ENCODE results near the gene SCAPER.

The SCAPER gene

DNA sequence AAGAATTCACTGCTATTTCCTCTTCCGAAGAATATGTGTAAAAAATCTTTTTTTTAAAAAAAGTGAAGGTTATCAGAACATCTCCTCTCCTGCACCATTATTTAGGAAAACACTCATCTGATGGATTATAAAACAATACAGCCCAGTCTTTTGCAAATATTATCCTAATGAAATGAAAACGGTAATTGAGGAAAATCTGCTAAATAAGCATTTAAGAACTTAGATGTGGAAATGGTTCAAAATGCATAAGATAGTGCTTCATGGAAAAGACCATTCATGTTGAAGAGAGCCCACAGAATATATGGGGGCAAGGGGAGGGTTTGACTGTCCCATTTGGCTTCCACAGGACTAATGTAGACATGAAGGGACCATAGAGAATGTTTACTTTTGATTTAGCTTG lies 520.7 kb downstream of the SCAPER start:
- Histone ChIP-seq H3K4me1 (ENCODE audit: control insufficient read depth, insufficient read depth, low read length) (no peaks in the 10 kb centered on the region), H3K9ac (ENCODE audit: low read depth, low read length) (no peak overlapping the region), H3K27me3 (ENCODE audit: control insufficient read depth, insufficient read depth, low read length) (no peaks in the 10 kb centered on the region), H3K9me3 (ENCODE audit: control insufficient read depth, insufficient read depth, low read length) (no peaks in the 10 kb centered on the region), H3K27ac (ENCODE audit: low read depth, low read length) (no peak overlapping the region), H3K4me3 (ENCODE audit: low read depth, low read length) (no peak overlapping the region), H3K36me3 (ENCODE audit: control insufficient read depth, insufficient read depth, low read length) (no peaks in the 10 kb centered on the region)

DNA sequence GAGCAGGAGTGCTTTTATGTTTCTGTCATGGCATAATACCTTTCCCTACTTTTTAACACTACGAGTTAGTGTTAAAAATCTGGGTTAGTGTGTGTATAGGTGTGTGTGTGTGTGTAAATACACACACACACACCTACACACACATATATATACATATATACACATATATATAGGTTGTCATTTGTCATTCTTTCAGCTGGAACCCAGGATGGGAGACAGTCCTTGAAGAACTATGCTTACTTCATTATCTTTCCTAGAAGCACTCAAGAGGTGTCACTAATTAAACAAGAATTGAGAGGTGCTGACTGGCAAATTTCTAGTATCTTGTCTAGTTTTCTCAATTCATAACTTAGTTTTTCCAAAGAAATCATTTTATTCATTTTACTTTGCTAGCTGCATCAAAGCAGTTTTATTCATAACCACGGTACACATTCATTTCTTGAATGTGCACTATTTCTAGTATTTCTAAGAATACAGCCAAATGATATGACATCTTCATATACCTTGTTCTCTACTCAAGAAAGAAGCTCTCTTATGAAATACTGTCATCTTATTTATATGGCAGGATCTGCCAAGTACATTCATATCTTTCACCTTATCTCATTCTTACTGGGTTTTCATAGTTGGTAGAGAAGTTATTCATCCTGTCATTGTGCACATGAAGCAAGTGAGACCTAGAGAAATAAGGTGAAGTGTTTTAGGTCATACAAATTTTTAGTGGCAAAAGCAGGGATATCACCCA lies 522.0 kb downstream of the SCAPER start:
- H3K27ac ChIP-seq (ENCODE audit: low read depth, low read length) = no peak overlapping the region
- H3K4me3 ChIP-seq (ENCODE audit: low read depth, low read length) = no peak overlapping the region
- H3K27me3 ChIP-seq (ENCODE audit: control insufficient read depth, insufficient read depth, low read length) = no peaks in the 10 kb centered on the region
- H3K36me3 ChIP-seq (ENCODE audit: control insufficient read depth, insufficient read depth, low read length) = no peaks in the 10 kb centered on the region
- H3K9ac ChIP-seq (ENCODE audit: low read depth, low read length) = no peak overlapping the region
- no peaks in the 10 kb centered on the region for H3K9me3 ChIP-seq (ENCODE audit: control insufficient read depth, insufficient read depth, low read length)
- H3K4me1 ChIP-seq (ENCODE audit: control insufficient read depth, insufficient read depth, low read length) = no peaks in the 10 kb centered on the region

DNA sequence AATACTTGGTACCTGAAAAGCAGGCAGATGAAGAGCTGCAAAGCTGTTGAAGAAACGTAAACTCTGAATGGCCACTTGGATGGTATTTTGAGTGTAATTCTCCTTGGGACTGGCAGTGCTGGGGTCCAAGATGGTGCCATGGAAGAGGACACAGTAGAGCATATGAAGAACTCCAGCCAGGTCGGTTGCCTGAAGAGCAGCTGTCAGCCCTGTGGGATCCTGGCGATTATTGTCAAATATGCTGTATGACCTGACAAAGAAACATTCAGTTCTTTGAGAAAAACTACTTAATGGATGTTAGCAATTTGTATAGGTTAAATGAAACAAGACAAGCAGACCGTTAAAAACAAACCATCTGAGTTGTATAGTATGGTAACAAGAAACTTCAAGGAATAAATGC lies 523.8 kb downstream of the SCAPER start:
- no peak overlapping the region for H3K9ac ChIP-seq (ENCODE audit: low read depth, low read length)
- H3K27ac ChIP-seq (ENCODE audit: low read depth, low read length) = no peak overlapping the region
- no peaks in the 10 kb centered on the region for H3K27me3 ChIP-seq (ENCODE audit: control insufficient read depth, insufficient read depth, low read length)
- no peaks in the 10 kb centered on the region for H3K36me3 ChIP-seq (ENCODE audit: control insufficient read depth, insufficient read depth, low read length)
- no peaks in the 10 kb centered on the region for H3K9me3 ChIP-seq (ENCODE audit: control insufficient read depth, insufficient read depth, low read length)
- no peak overlapping the region for H3K4me3 ChIP-seq (ENCODE audit: low read depth, low read length)
- H3K4me1 ChIP-seq (ENCODE audit: control insufficient read depth, insufficient read depth, low read length) = peaks cover 4% of the 10 kb centered on the region; the same call in 1 of the 2 replicates

DNA sequence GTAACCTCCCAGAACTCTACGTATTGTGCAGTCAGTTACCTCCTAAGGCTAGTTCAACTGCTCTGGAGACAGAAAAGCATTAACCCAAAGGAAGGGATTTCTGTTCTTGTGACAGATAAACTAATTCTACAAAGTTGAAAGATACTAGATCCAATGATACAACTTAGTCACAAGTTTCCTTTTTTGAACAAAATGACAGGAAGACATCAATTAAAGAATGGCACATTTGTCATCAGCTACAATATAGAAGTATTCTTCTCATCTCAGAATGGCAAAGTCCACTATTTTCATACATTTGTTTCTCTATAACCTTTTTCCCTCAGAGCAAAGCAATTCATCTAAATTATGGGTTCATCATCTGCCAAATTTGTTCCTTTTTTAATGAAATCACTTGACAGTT lies 524.9 kb downstream of the SCAPER start:
- H3K4me1 ChIP-seq (ENCODE audit: control insufficient read depth, insufficient read depth, low read length) = peaks cover 4% of the 10 kb centered on the region; the same call in 1 of the 2 replicates
- H3K9ac ChIP-seq (ENCODE audit: low read depth, low read length) = no peak overlapping the region
- no peak overlapping the region for H3K27ac ChIP-seq (ENCODE audit: low read depth, low read length)
- H3K9me3 ChIP-seq (ENCODE audit: control insufficient read depth, insufficient read depth, low read length) = no peaks in the 10 kb centered on the region
- no peaks in the 10 kb centered on the region for H3K36me3 ChIP-seq (ENCODE audit: control insufficient read depth, insufficient read depth, low read length)
- no peak overlapping the region for H3K4me3 ChIP-seq (ENCODE audit: low read depth, low read length)
- H3K27me3 ChIP-seq (ENCODE audit: control insufficient read depth, insufficient read depth, low read length) = no peaks in the 10 kb centered on the region

DNA sequence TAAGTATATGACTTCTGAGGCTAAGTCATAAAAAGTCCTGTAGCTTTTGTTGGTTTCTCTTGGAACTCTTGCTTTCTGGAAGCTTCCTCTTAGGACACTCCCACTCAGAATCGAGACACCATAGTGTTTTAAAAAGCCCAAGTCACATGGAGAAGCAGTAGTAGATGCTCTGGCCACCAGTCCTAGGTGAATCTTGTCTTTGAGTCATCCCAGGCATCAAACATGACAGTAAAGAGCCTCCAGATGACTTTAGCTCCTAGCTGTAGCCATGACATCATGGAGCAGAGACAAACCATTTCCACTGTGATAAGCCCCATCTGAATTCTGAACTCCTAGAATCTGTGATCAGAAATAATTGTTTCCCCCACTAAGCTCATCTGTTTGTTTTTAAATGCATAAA lies 526.4 kb downstream of the SCAPER start:
- H3K9me3 ChIP-seq (ENCODE audit: control insufficient read depth, insufficient read depth, low read length) = no peaks in the 10 kb centered on the region
- peaks cover 4% of the 10 kb centered on the region; the same call in 1 of the 2 replicates for H3K4me1 ChIP-seq (ENCODE audit: control insufficient read depth, insufficient read depth, low read length)
- H3K27me3 ChIP-seq (ENCODE audit: control insufficient read depth, insufficient read depth, low read length) = no peaks in the 10 kb centered on the region
- no peaks in the 10 kb centered on the region for H3K36me3 ChIP-seq (ENCODE audit: control insufficient read depth, insufficient read depth, low read length)
- no peak overlapping the region for H3K4me3 ChIP-seq (ENCODE audit: low read depth, low read length)
- no peak overlapping the region for H3K27ac ChIP-seq (ENCODE audit: low read depth, low read length)
- no peak overlapping the region for H3K9ac ChIP-seq (ENCODE audit: low read depth, low read length)

DNA sequence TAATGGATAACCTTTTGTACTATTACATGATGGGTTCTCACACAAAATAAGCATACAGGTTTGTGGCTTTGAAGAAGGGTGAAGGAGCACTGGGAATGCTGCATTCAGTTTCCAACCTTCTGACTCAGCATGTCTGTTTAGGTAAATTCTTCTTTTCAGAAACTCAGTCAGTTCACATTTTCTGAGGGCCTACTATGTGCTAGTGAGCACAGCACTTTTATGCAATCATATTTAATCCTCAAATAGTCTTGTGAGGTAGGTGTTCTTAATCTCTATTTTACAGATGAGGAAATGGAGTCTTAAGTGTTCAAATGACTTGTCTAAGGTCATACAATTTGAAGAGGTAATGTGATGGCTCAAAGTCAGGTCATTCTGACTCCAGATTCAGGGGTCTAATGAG lies 527.4 kb downstream of the SCAPER start:
- Histone ChIP-seq H3K4me1 (ENCODE audit: control insufficient read depth, insufficient read depth, low read length) (peaks cover 4% of the 10 kb centered on the region; the same call in 1 of the 2 replicates), H3K4me3 (ENCODE audit: low read depth, low read length) (no peak overlapping the region)

DNA sequence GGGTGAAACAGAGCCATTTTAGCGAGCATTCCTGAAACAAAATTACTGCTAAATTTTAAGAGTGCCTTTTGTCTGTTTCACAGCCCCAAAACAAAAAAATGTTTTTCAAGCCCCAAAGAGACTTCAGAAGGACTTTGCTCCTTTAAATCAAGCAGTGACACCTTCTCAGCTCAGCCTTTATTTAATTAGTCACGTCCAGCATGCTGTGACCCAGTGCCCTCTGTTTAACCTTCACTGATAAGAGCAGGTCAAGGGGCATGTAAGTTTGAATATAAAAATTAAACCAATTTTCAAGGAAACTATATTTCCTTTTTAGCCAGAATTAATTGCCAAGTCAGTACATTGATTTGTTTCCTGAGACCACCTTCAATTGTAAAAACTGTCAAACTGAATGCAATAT lies 527.9 kb downstream of the SCAPER start:
- no peak overlapping the region for H3K9ac ChIP-seq (ENCODE audit: low read depth, low read length)
- H3K9me3 ChIP-seq (ENCODE audit: control insufficient read depth, insufficient read depth, low read length) = no peaks in the 10 kb centered on the region
- H3K27ac ChIP-seq (ENCODE audit: low read depth, low read length) = peak overlapping the region; percentile 34
- no peaks in the 10 kb centered on the region for H3K27me3 ChIP-seq (ENCODE audit: control insufficient read depth, insufficient read depth, low read length)
- no peaks in the 10 kb centered on the region for H3K36me3 ChIP-seq (ENCODE audit: control insufficient read depth, insufficient read depth, low read length)
- H3K4me1 ChIP-seq (ENCODE audit: control insufficient read depth, insufficient read depth, low read length) = peaks cover 4% of the 10 kb centered on the region; the same call in 1 of the 2 replicates
- H3K4me3 ChIP-seq (ENCODE audit: low read depth, low read length) = no peak overlapping the region

More for the DNA sequence above, 527.4 kb downstream of the SCAPER start:
- H3K27ac ChIP-seq (ENCODE audit: low read depth, low read length) = no peak overlapping the region
- H3K9me3 ChIP-seq (ENCODE audit: control insufficient read depth, insufficient read depth, low read length) = no peaks in the 10 kb centered on the region
- H3K9ac ChIP-seq (ENCODE audit: low read depth, low read length) = no peak overlapping the region
- H3K27me3 ChIP-seq (ENCODE audit: control insufficient read depth, insufficient read depth, low read length) = no peaks in the 10 kb centered on the region
- no peaks in the 10 kb centered on the region for H3K36me3 ChIP-seq (ENCODE audit: control insufficient read depth, insufficient read depth, low read length)

DNA sequence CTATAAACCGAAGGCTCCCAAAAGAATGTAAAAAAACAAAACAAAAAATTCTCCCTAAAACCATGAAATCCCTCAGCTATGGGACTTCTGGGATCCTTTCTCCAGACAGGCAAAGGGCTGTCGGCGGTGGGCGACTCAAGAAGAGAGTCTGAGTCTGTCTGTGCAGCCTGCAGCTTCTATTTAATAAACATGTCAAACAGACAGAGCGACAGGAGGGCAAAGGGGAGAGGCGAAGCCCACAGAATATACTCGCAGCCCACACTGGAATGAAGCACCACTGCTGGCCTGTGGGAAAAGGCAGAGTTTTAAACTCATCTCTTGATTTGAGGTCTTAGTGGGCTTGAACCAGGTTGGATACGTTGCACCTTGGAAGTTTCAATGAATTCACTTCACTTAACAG lies 528.3 kb downstream of the SCAPER start:
- Histone ChIP-seq H3K27ac (ENCODE audit: low read depth, low read length) (peak overlapping the region; percentile 34), H3K9me3 (ENCODE audit: control insufficient read depth, insufficient read depth, low read length) (no peaks in the 10 kb centered on the region)

DNA sequence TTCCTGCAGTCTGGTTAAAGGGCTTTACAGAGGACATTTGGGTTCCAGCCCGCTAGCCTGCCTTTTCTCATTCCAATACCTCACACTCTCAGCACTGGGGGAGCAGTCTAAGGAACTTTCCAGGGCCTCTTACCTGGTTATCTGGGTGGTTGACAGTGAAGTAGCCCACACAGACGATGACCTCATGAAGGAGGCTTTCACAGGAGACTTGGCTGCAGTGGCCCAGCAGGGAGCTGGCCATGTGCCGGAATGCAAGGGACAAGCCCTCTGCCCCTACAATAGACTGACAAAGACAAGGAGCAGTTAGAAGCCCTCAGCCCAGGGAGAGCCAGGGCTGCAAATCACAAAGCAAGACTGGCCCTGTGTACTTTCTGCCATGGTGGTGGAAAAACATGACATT lies 529.1 kb downstream of the SCAPER start:
- Histone ChIP-seq H3K36me3 (ENCODE audit: control insufficient read depth, insufficient read depth, low read length) (no peaks in the 10 kb centered on the region), H3K4me3 (ENCODE audit: low read depth, low read length) (no peak overlapping the region), H3K27ac (ENCODE audit: low read depth, low read length) (no peak overlapping the region), H3K9ac (ENCODE audit: low read depth, low read length) (no peak overlapping the region), H3K4me1 (ENCODE audit: control insufficient read depth, insufficient read depth, low read length) (peaks cover 4% of the 10 kb centered on the region; the same call in 1 of the 2 replicates), H3K9me3 (ENCODE audit: control insufficient read depth, insufficient read depth, low read length) (no peaks in the 10 kb centered on the region), H3K27me3 (ENCODE audit: control insufficient read depth, insufficient read depth, low read length) (no peaks in the 10 kb centered on the region)

More for the DNA sequence above, 528.3 kb downstream of the SCAPER start:
- H3K4me1 ChIP-seq (ENCODE audit: control insufficient read depth, insufficient read depth, low read length) = peaks cover 4% of the 10 kb centered on the region; the same call in 1 of the 2 replicates
- no peak overlapping the region for H3K9ac ChIP-seq (ENCODE audit: low read depth, low read length)
- H3K4me3 ChIP-seq (ENCODE audit: low read depth, low read length) = no peak overlapping the region
- no peaks in the 10 kb centered on the region for H3K36me3 ChIP-seq (ENCODE audit: control insufficient read depth, insufficient read depth, low read length)
- no peaks in the 10 kb centered on the region for H3K27me3 ChIP-seq (ENCODE audit: control insufficient read depth, insufficient read depth, low read length)

DNA sequence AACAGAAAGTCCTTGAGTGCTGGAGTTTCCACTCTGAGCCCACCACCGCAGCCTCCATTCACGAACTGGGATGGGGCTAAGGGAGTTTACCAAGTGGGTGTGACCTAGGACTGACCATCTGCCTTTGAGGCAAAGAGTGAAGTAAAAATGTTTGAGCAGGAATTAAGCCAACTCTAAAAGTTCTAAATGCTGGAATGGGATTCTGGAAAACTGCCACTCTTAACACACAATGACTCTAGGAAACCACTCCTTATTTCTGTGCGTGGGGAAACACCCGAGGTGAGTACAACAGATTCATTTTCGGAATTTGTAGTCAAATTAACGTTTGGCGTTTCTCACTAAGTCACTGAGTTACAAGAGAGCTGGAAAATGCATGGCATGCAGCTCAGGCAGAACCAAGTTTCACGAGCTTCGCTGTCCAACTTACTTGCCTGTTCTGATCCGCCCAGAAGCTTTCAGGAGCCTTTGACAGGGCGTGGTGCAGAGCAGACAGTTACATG lies 537.0 kb downstream of the SCAPER start:
- Histone ChIP-seq H3K9me3 (ENCODE audit: control insufficient read depth, insufficient read depth, low read length) (no peaks in the 10 kb centered on the region), H3K27me3 (ENCODE audit: control insufficient read depth, insufficient read depth, low read length) (no peaks in the 10 kb centered on the region), H3K4me1 (ENCODE audit: control insufficient read depth, insufficient read depth, low read length) (no peaks in the 10 kb centered on the region), H3K27ac (ENCODE audit: low read depth, low read length) (no peak overlapping the region), H3K36me3 (ENCODE audit: control insufficient read depth, insufficient read depth, low read length) (no peaks in the 10 kb centered on the region), H3K4me3 (ENCODE audit: low read depth, low read length) (no peak overlapping the region), H3K9ac (ENCODE audit: low read depth, low read length) (no peak overlapping the region)

DNA sequence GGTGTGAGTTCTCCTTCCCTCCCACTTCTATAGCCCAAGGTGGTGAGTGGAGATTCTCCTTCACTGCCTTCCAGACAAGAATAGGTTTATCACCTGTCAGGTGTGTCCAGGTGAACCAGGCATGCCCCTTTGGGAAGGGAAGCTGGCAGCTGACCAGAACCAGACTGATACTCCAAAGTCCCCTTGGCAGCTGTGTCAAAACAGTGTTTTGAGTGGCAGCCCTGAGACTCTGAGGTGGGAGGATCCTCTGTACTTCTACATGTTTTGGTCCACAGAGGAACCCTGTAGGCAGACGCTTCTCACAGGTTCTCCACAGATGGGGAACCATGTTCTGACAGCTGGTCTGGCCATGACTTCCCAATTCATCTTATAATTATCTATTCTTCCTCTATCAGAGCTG lies 538.4 kb downstream of the SCAPER start:
- Histone ChIP-seq H3K9ac (ENCODE audit: low read depth, low read length) (no peak overlapping the region), H3K36me3 (ENCODE audit: control insufficient read depth, insufficient read depth, low read length) (no peaks in the 10 kb centered on the region), H3K4me1 (ENCODE audit: control insufficient read depth, insufficient read depth, low read length) (no peaks in the 10 kb centered on the region), H3K27ac (ENCODE audit: low read depth, low read length) (no peak overlapping the region), H3K4me3 (ENCODE audit: low read depth, low read length) (no peak overlapping the region), H3K9me3 (ENCODE audit: control insufficient read depth, insufficient read depth, low read length) (no peaks in the 10 kb centered on the region), H3K27me3 (ENCODE audit: control insufficient read depth, insufficient read depth, low read length) (no peaks in the 10 kb centered on the region)

All from HUES48 (cell line).